CD4-positive, alpha-beta T cell treated with Interferon alpha-2 for 1 hour (primary cell): ENCODE data around the gene SPESP1.

Experiments
- DNase-seq, 2 donors: peaks; one replicate each; pipeline ENCODE4 v3.0.0-alpha.2; 2020 to 2022

Gene SPESP1

GRCh38 chr15:68993276-68993675 lies 63.0 kb downstream of the SPESP1 start:
- no peak for DNase-seq

- no peak for DNase-seq
These were observed 63.8 kb downstream of the SPESP1 start for GRCh38 chr15:68994149-68994548.

GRCh38 chr15:68994981-68995761 lies 64.8 kb downstream of the SPESP1 start:
- DNase-seq: no peak
